ENCODE results near the gene FAM50B. TPM values are rescaled to one million over a fixed set of nuclear protein-coding genes. Genes with fewer than 3 reads are reported as not detected.

The FAM50B gene, protein sequence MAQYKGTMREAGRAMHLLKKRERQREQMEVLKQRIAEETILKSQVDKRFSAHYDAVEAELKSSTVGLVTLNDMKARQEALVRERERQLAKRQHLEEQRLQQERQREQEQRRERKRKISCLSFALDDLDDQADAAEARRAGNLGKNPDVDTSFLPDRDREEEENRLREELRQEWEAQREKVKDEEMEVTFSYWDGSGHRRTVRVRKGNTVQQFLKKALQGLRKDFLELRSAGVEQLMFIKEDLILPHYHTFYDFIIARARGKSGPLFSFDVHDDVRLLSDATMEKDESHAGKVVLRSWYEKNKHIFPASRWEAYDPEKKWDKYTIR
- total RNA-seq, result 28.9 TPM
- long read RNA-seq, transcript FAM50B-203 (2 exons, 1,643 nt), result major isoform, 88 of 139 reads
- long read RNA-seq, transcript FAM50B-202 (1 exons, 1,935 nt), result minor isoform, 50 of 139 reads
- long read RNA-seq, partial matches to known transcripts, result 0 of 139 reads
- long read RNA-seq, other reads (novel, unspliced or antisense), result 1 of 139 reads

GRCh38 chr6:3848925-3849605 is at the start of gene FAM50B:
FAM50B (plus strand) TSS chr6:3849373; CDS start chr6:3849812, 439 bp downstream.
- ATAC-seq (ENCODE audit: poor library complexity) (peak; percentile 98), DNase-seq (peak; percentile 96)
- intact Hi-C loops (cut with DNase I), result loop anchor here (2.0 to 10.0 kb wide), 2 partner anchors 84 to 136 kb away; no protein-coding TSS in a partner anchor

DNA sequence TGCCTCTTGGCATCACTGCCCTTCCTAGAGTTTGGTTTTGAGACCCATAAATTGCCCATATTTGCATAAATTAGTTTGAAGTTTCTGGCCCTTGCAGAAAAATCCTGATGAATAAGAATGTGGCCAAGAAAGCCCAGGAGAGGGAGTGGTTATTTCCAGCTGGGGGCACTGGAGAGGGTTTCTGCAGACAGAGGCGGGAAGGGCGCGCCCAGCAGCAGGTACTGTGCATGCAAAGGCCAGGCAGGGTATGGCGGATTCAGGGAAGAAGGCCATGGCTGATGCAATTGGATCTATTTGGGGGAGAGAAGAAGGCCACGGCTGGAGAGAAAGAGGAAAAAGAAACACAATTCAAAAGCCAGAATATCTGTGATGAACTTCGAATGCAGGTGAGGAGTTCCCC is 49.5 kb upstream of the FAM50B start:
- no peak for ATAC-seq (ENCODE audit: poor library complexity)
- intact Hi-C loops (cut with DNase I), result no loop called here
- no peak for DNase-seq

DNA sequence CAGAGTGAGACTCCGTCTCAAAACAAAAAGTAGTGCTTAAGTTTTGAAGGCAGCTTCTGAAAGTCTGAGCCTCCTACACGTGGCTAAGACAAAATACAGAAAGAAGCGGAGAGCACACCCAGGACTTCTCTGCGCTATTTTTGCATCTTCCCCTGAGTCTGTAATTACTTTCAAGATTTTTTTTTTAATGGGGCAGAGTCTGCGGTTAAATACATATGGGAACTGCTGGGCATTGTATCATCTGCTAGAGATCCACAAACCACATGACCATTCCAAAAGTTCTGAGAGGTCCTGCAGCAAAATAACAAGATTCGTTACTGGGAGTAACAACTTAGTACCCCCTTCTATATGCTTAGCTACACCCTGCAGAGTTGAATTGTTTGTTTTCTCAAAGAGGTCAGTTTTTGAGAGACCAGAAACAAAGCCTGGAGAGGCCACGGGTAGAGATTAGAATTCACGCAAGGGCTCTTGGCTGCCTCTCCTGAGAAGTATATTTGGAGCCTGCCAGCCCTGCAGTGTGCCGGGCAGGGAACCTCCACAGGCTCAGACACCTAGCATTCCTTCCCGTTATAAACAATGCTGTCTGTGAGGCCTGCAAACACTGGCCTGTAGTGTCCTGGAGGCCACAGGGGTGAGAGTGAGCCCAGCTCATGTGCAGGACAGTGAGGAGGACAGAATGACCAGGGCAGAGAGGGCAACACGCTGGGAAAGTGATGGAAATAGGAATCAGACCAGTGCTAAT is 48.2 kb upstream of the FAM50B start:
- intact Hi-C loops (cut with DNase I), result no loop called here
- peak; percentile 76 for ATAC-seq (ENCODE audit: poor library complexity)
- DNase-seq, result no peak

DNA sequence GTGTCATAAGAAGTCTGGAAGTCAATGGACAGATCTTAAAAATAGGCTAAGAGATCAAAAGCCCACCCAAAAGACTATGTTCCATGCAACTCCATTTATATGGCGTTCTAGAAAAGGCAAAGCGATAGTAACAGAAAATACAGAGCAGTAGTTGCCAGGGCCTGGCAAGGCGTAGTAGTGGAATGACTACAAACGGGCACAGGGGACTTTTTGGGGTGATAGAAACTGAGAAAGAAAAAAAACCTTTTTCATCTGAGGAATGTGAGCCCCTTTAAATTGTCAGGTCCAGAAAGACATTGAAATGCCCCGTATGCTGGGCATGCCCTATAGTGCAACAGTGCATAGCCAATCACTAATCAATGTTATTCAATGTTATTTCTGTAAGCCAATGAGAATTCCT is 47.2 kb upstream of the FAM50B start:
- intact Hi-C loops (cut with DNase I), result no loop called here
- ATAC-seq (ENCODE audit: poor library complexity), result no peak
- DNase-seq, result no peak

DNA sequence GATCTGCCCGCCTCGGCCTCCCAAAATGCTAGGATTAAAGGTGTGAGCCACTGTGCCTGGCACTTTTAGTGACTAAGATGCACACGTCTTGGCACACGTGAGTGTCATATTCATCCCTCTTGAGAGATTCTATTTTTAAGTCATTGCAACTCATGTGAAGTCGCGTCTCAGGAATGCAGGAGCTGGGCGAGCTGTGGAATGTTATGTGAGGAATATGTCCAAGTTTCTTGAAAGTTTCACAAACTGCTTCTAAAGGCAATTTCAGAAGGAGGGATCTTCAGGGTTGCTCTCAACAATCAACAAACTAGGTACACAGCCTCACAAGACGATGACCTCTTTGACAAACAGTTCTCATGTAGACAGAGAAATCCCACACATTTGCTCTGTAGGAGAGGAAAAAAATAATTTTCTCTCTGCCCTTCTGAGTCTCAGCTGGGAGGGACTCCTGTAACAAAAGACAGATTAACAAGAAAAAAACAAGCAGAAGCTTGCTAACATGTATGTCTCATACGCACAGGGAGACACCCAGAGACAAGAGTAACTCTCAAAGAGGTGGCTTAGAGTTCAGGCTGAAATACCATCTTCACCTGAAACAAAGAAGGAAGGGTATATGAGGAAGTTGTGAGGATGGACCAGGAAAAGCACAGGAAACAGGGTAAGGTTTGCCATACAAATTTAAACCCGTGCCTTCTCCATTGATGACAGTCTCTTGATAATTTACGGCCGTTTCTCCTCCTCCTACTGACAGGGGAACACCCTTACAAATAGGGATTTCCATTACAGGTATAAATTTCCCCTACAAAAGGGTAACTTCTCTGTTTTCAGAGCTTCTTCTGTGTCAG is 45.3 kb upstream of the FAM50B start:
- no peak for DNase-seq
- peak; percentile 50 for ATAC-seq (ENCODE audit: poor library complexity)
- intact Hi-C loops (cut with DNase I), result no loop called here

GRCh38 chr6:3804964-3805363 is 44.2 kb upstream of the FAM50B start:
- ATAC-seq (ENCODE audit: poor library complexity) (no peak), DNase-seq (no peak)
- intact Hi-C loops (cut with DNase I), result no loop called here

GRCh38 chr6:3805448-3806123 is 43.6 kb upstream of the FAM50B start:
- intact Hi-C loops (cut with DNase I), result no loop called here
- DNase-seq (no peak), ATAC-seq (ENCODE audit: poor library complexity) (no peak)

- DNase-seq (no peak), ATAC-seq (ENCODE audit: poor library complexity) (no peak)
- intact Hi-C loops (cut with DNase I), result no loop called here
Observed at GRCh38 chr6:3806169-3806922, 42.8 kb upstream of the FAM50B start.

DNA sequence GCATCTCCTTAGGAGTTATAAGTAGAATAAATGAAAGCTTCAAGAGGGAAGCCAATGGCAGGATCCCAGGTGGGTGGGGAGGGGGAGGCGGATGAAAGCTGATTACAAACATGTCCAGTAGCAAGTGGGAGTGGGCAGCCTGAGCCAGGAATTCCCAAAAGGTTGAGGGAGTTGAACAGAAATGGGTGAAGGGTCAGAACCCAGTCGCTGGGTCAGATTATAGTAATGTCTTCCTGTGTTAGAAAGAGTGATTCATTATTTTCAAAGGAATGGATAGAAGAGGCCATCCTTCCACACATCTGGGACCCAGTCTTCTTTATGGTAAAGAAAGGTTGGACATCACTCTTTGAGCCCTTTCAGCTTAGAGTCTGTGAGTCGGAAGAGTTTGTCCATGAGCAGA is 41.0 kb upstream of the FAM50B start:
- DNase-seq, result no peak
- ATAC-seq (ENCODE audit: poor library complexity), result no peak
- intact Hi-C loops (cut with DNase I), result no loop called here

DNA sequence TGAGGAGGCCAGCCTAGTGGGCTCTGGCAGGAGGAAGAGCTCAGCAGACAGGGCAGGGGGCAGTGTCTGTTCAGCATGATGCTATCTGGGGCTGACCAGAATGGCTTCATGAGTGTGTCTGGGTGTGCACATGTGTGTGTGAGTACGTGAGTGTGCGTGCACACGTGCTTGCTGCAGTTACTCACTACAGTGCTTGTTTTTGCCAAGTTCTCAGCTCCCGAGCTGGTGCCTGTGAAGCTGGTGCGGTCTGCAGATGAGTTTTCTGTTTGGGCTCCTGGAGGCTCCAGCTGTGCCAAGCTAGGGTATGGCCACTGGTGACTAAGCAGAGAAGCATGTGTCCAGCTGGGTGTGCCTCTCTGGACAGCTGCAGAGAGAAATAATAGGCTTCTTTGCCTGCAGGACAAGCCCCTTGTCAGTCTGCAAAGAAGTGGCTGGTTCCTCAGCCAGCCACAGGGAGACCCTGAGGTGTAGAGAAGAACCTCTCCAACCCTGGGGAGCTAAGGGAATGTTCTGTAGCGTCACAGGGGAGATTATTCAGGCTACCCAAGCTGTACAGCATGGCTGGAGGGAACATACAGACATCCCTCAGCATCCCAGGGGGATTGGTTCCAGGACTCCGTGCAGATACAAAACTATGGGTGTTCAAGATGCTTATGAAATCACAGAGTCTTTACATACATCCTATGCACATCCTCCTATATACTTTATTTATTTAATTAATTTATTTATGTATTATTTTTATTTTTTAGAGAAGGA is 40.2 kb upstream of the FAM50B start:
- DNase-seq (peak; percentile 65), ATAC-seq (ENCODE audit: poor library complexity) (peak; percentile 64)
- intact Hi-C loops (cut with DNase I), result no loop called here

DNA sequence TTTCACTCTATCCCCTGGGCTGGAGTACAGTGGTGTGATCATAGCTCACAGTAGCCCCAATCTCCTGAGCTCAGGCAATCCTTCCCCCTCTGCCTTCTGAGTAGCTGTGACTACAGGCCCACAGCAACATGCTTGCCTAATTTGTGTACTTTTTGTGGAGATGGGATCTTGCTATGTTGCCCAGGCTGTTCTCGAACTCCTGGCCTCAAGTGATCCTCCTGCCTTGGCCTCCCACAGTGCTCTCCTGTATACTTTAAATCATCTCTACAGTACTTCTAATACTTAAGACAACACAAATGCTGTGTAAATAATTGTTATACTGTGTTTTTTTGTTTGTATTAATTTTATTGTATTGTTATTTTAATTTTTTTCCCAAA is 39.7 kb upstream of the FAM50B start:
- ATAC-seq (ENCODE audit: poor library complexity), result no peak
- no peak for DNase-seq
- intact Hi-C loops (cut with DNase I), result no loop called here

DNA sequence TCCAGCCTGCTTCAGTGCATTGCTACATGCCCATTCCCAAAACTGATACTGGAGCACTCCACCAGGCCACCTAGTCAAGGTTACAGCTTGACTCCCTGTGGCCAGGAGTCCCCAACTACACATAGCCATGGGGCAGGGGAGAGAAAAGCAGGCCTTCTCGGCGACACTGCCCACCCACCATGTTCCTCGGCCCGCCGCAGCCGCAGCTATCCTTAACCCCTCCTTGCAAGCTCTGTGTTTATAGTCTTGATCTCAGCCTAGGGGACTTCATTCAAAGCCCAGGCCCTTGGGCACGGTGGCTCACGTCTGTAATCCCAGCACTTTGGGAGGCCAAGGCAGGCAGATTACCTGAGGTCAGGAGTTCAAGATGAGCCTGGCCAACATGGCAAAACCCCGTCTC is 39.2 kb upstream of the FAM50B start:
- intact Hi-C loops (cut with DNase I), result no loop called here
- DNase-seq, result no peak
- ATAC-seq (ENCODE audit: poor library complexity), result no peak

- ATAC-seq (ENCODE audit: poor library complexity) (no peak), DNase-seq (no peak)
- intact Hi-C loops (cut with DNase I), result no loop called here
Observed at GRCh38 chr6:3811191-3811590, 38.0 kb upstream of the FAM50B start.

DNA sequence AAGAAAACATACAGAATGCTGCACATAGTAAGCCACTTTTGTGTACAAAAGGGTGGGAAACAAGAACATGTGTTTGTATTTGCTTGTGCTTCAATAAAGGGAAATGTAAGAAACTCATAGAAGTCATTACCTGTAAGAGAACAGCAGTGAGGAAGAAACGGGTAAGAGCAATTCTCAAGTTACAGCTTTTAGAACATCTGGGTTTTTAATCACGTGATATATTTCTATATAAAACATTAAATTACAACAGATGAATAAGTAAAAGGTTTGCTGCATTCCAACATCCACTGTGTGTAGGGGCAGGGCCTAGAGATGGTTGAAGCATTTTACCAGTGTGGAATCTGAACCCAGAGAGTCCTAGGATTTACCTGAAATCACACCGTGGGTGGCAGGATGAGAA is 36.6 kb upstream of the FAM50B start:
- intact Hi-C loops (cut with DNase I), result no loop called here
- no peak for DNase-seq
- no peak for ATAC-seq (ENCODE audit: poor library complexity)

DNA sequence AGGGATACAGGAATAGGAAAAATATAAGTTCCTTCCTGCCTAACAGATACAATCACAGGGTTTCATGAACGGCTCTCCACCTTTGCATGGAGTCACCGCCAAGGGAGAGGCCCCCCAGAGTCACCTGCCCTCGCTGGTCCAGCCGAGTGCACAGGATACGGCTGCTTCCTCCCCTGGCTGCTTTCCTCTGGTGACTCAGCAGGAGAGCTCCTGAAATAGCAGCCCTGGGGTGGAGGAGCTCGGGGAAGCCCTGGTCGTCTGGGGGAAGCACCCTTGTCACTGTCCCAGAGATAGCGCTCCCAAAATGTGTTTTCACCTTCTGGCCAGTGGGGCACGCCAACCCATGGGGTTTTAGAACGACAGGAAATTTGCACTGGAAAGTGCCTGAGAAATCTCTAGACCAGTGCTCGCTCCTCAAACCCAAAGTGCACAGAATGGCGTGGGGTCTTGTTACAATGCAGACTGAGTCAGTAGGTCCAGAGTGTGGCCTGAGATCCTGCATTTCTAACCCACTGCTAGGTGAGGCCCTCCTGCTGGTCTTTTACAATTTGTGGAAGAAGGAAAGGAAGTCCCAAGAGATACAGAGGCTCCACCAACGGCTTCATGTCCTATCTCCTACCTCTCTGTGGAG is 35.9 kb upstream of the FAM50B start:
- ATAC-seq (ENCODE audit: poor library complexity) (peak; percentile 85), DNase-seq (peak; percentile 70)
- intact Hi-C loops (cut with DNase I), result no loop called here

GRCh38 chr6:3813918-3814317 is 35.3 kb upstream of the FAM50B start:
- intact Hi-C loops (cut with DNase I), result no loop called here
- DNase-seq, result no peak
- no peak for ATAC-seq (ENCODE audit: poor library complexity)
